K562 (cell line): Measurements from ENCODE around the gene GLP2R. TPM values are rescaled to one million over a fixed set of nuclear protein-coding genes. Genes with fewer than 3 reads are reported as not detected.

ENCODE experiments used
- ATAC-seq: fragments of 200-7000 bp; cut with Tn5 transposase; 3 replicates; pipeline ENCODE4 v1.9.1; 2020; ENCODE audit warnings: moderate library complexity
- BruUV-seq: library from RNA; stranded (reverse); fragments of 400-500 nt; replicated peaks from 2 replicates; lab custom pipeline; 2021; lab: Mats Ljungman, UMichigan
- CTCF ChIA-PET: fragments of 300-600 bp; formaldehyde crosslinking; extraction: SDS; loops from one replicate; lab custom pipeline; 2021; ENCODE audit warnings: low intra/inter-chr PET ratio; lab: Yijun Ruan, JAX
- POLR2A ChIA-PET: fragments of 300-600, 350-650 bp; sonication (Branson Sonifier 250); formaldehyde crosslinking; extraction: SDS; loops from one replicate; lab custom pipeline; 2021; ENCODE audit warnings: antibody characterized with exemption, inconsistent platforms; lab: Yijun Ruan, JAX
- DNase-seq, 4 experiments: peaks; one replicate each; pipeline versions ENCODE4 v3.0.0 to v3.0.0-alpha.2; 2011 to 2018; ENCODE audit warnings: low spot score in 3 of 4, mixed read lengths in 3 of 4; ENCODE audit errors: extremely low read depth in 1 of 4
- FAIRE-seq: peaks from 2 replicates; lab custom pipeline; 2011; peaks lifted over from hg19 to GRCh38; lab: Jason Lieb, UNC
- H2AFZ ChIP-seq: 2 replicates; pipeline ENCODE4 v1.6.0; 2011; ENCODE audit warnings: low read depth, low read length, control low read depth, inconsistent platforms
- H3K27ac ChIP-seq: fragments of 200-600 bp; 3 replicates; pipeline ENCODE4 v1.8.0; 2011; ENCODE audit warnings: low read depth, mild to moderate bottlenecking, control low read depth, inconsistent platforms, low read length, moderate library complexity, mixed read lengths; ENCODE audit errors: extremely low read depth
- H3K27me3 ChIP-seq, 2 experiments: fragments of 300-600 bp in 1 of 2; 2 replicates in 1 of 2; 3 replicates in 1 of 2; pipeline versions ENCODE4 v1.6.0 to v1.8.0; 2011; ENCODE audit warnings: inconsistent platforms in 2 of 2, low read length in 2 of 2, mild to moderate bottlenecking in 1 of 2, mixed read lengths in 1 of 2, moderate library complexity in 1 of 2; ENCODE audit not compliant: control insufficient read depth in 2 of 2, insufficient read depth in 2 of 2
- H3K36me3 ChIP-seq: fragments of 300-600 bp; 3 replicates; pipeline ENCODE4 v1.8.0; 2011; ENCODE audit warnings: mild to moderate bottlenecking, low read length, inconsistent platforms; ENCODE audit not compliant: control insufficient read depth, insufficient read depth
- H3K4me1 ChIP-seq, 2 experiments: fragments of 200-600 bp in 1 of 2; replicated peaks in 1 of 2; 2 replicates in 1 of 2; 3 replicates in 1 of 2; pipeline versions ENCODE4 v1.5.1 to v1.8.0; 2011; ENCODE audit warnings: inconsistent platforms in 2 of 2, low read length in 2 of 2, mild to moderate bottlenecking in 1 of 2, mixed read lengths in 1 of 2, moderate library complexity in 1 of 2; ENCODE audit not compliant: control insufficient read depth in 2 of 2, insufficient read depth in 2 of 2
- H3K4me2 ChIP-seq: 2 replicates; pipeline ENCODE4 v1.6.1; 2011; ENCODE audit warnings: low read length, control low read depth, inconsistent platforms, mixed read lengths; ENCODE audit not compliant: insufficient read depth
- H3K4me3 ChIP-seq: fragments of 200-600 bp; sonication (generic), shearing (Covaris generic); 2 replicates; pipeline ENCODE4 v1.5.1; 2016; ENCODE audit warnings: control low read depth, inconsistent platforms
- H3K79me2 ChIP-seq: fragments of 200-600 bp; 3 replicates; pipeline ENCODE4 v1.8.0; 2011; ENCODE audit warnings: low read length, inconsistent platforms; ENCODE audit not compliant: control insufficient read depth, insufficient read depth
- H3K9ac ChIP-seq, 2 experiments: 2 replicates each; pipeline versions ENCODE4 v1.6.0 to v1.6.1; 2011; ENCODE audit warnings: low read depth in 2 of 2, low read length in 2 of 2, control low read depth in 1 of 2, inconsistent platforms in 1 of 2, mild to moderate bottlenecking in 1 of 2, mixed read lengths in 1 of 2; ENCODE audit not compliant: insufficient read depth in 1 of 2
- H3K9me1 ChIP-seq: one replicate; pipeline ENCODE4 v1.6.0; 2011; ENCODE audit warnings: inconsistent platforms, mild to moderate bottlenecking, low read length, moderate library complexity; ENCODE audit not compliant: control insufficient read depth, insufficient read depth
- H3K9me3 ChIP-seq: replicated peaks from 2 replicates; pipeline ENCODE4 v1.5.1; 2011; ENCODE audit warnings: low read depth, low read length, inconsistent platforms; ENCODE audit not compliant: control insufficient read depth, insufficient read depth
- H4K20me1 ChIP-seq: replicated peaks from 2 replicates; pipeline ENCODE4 v1.6.1; 2011; ENCODE audit warnings: low read length, inconsistent platforms, mixed read lengths; ENCODE audit not compliant: control insufficient read depth, insufficient read depth
- CHD4 ChIP-seq: fragments of 200-600 bp; sonication (generic); IDR thresholded peaks from 3 replicates; pipeline ENCODE4 v1.6.1; 2012; ENCODE audit warnings: low read depth, mild to moderate bottlenecking, mixed read lengths, low read length, inconsistent platforms; ENCODE audit not compliant: insufficient read depth, insufficient replicate concordance, poor library complexity, severe bottlenecking
- COPS2 ChIP-seq: fragments of 450-650 bp; conservative IDR thresholded peaks from 2 replicates; pipeline ENCODE4 v1.6.1; 2016; ENCODE audit warnings: mild to moderate bottlenecking, moderate library complexity
- POLR3A ChIP-seq: IDR thresholded peaks from 2 replicates; pipeline ENCODE4 v1.6.1; 2011; ENCODE audit warnings: borderline replicate concordance, mild to moderate bottlenecking, moderate library complexity; ENCODE audit not compliant: insufficient read length, insufficient read depth; ENCODE audit errors: extremely low read depth
- SUPT5H ChIP-seq: fragments of 450-650 bp; IDR thresholded peaks from 2 replicates; pipeline ENCODE4 v1.6.1; 2016
- ZNF121 ChIP-seq: sonication (generic); formaldehyde crosslinking; conservative IDR thresholded peaks from 2 replicates; pipeline ENCODE4 v1.8.0; 2022; ENCODE audit warnings: missing genetic modification reagents
- ZNF140 ChIP-seq: fragments of 250-450 bp; sonication (Bioruptor Pico); IDR thresholded peaks from 2 replicates; pipeline ENCODE4 v1.8.0; 2021; ENCODE audit warnings: moderate library complexity, mild to moderate bottlenecking, inconsistent platforms
- ZNF165 ChIP-seq: fragments of 250-450 bp; sonication (Bioruptor Pico); IDR thresholded peaks from 2 replicates; pipeline ENCODE4 v1.4.0; 2020; ENCODE audit warnings: borderline replicate concordance
- ZNF212 ChIP-seq: fragments of 450-650 bp; formaldehyde crosslinking; IDR thresholded peaks from 2 replicates; pipeline ENCODE4 v1.4.0; 2020; ENCODE audit warnings: mild to moderate bottlenecking
- WGBS: fragments of 100-300 bp; shearing (Covaris generic); methylation state at CpG from one replicate; pipeline ENCODE4 v1.1.6; 2016; ENCODE audit warnings: low coverage, mixed read lengths; ENCODE audit not compliant: insufficient coverage; ENCODE audit errors: missing lambda C conversion rate; 5-methylcytosine and 5-hydroxymethylcytosine counted together
- in situ Hi-C: fragments of 300-500 bp; cut with MboI; formaldehyde crosslinking; loops from 4 replicates; pipeline ENCODE4 v1.15.0; 2018; ENCODE audit warnings: inconsistent platforms, mixed read lengths
- intact Hi-C: fragments of 100-400 bp; cut with micrococcal nuclease; formaldehyde crosslinking; loops from 2 replicates; pipeline ENCODE4 v1.14.2; 2022
- polyA plus RNA-seq, 8 experiments: library from polyadenylated mRNA; depleted of rRNA in 4 of 8; stranded (reverse) in 5 of 8; unstranded in 3 of 8; fragments of >200 nt; fragmentation: Nextera tagmentation in 2 of 8; fragmentation: Illumina TruSeq in 1 of 8; extraction: Ambion mirVana in 2 of 8; extraction: Trizol in 1 of 8; gene quantifications; 2 replicates each; pipeline versions ENCODE4 v1.2.1 to v1.2.3, GENCODE V29; 2011 to 2014; ENCODE audit warnings: inconsistent platforms in 1 of 8, missing spikeins in 1 of 8
- total RNA-seq, 7 experiments: library from RNA; depleted of rRNA in 6 of 7; stranded (reverse); fragments of >200 nt in 6 of 7; fragmentation: Illumina TruSeq in 2 of 7; extraction: Trizol in 2 of 7; gene quantifications; 2 replicates each; pipeline versions ENCODE4 v1.2.1 to v1.2.3, GENCODE V29; 2011 to 2021; ENCODE audit warnings: low replicate concordance in 1 of 7
- TF ChIP-seq, protein P1 (sequence below): fragments of 450-650 bp; IDR thresholded peaks from 2 replicates; pipeline ENCODE4 v1.6.1; 2016; ENCODE audit warnings: low read depth, mild to moderate bottlenecking, moderate library complexity
- TF ChIP-seq, protein P2 (sequence below): conservative IDR thresholded peaks from 2 replicates; pipeline ENCODE4 v1.6.1; 2011; ENCODE audit warnings: low read depth, mild to moderate bottlenecking, low read length; ENCODE audit not compliant: control insufficient read depth
- TF ChIP-seq, protein P3 (sequence below): sonication (generic); formaldehyde crosslinking; IDR thresholded peaks from 2 replicates; pipeline ENCODE4 v1.8.0; 2022; ENCODE audit warnings: missing genetic modification reagents, mild to moderate bottlenecking, moderate library complexity, borderline replicate concordance

Gene GLP2R
- total and polyA plus RNA-seq, 9 of the 15 experiments (the other 6 are each of a cell fraction or from before 2014, with no cell fraction given) = not detected

DNA sequence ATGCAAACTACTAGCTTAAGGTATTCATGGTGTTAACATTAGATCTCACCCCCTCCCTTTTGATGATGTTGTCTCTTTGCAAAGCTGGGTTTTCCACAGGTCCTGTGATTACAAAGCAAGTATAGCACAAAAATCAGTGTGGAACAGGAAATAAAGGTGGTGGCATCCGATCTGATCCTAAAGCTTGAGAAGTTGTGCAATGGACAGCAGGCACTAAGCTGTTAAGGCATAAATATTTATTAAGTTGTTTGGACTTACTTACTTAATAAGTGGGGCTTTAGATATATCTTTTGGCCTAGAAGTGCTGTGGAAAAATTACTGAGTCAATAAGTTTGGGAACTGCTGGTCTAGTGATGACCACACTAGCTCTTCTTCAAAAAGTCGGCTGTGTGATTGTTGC is 5.0 kb downstream of the GLP2R start:
- H3K4me1 ChIP-seq = no peaks in the 10 kb centered on the region
- 0% methylated on average over 2 of the region's 2 CpGs for WGBS
- no peaks in the 10 kb centered on the region for H3K9me3 ChIP-seq
- FAIRE-seq (no peak), DNase-seq (no peak), ATAC-seq (no peak)
- intact Hi-C loops (no loop called here), in situ Hi-C loops (no loop called here)
- no peaks in the 10 kb centered on the region for H3K79me2 ChIP-seq
- H3K27me3 ChIP-seq = no peaks in the 10 kb centered on the region; a peak in 1 of 5 replicates
- H3K9ac ChIP-seq = no peak overlapping the region
- TF ChIP-seq COPS2 (no peak), SUPT5H (no peak), POLR3A (no peak), ZNF212 (CRISPR knock-in tag) (no peak), CHD4 (no peak), ZNF121 (CRISPR knock-in tag) (no peak), ZNF165 (CRISPR knock-in tag) (no peak), ZNF140 (CRISPR knock-in tag) (no peak)
- TF ChIP-seq, protein P1, sequence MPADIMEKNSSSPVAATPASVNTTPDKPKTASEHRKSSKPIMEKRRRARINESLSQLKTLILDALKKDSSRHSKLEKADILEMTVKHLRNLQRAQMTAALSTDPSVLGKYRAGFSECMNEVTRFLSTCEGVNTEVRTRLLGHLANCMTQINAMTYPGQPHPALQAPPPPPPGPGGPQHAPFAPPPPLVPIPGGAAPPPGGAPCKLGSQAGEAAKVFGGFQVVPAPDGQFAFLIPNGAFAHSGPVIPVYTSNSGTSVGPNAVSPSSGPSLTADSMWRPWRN = no peak
- TF ChIP-seq, protein P2, sequence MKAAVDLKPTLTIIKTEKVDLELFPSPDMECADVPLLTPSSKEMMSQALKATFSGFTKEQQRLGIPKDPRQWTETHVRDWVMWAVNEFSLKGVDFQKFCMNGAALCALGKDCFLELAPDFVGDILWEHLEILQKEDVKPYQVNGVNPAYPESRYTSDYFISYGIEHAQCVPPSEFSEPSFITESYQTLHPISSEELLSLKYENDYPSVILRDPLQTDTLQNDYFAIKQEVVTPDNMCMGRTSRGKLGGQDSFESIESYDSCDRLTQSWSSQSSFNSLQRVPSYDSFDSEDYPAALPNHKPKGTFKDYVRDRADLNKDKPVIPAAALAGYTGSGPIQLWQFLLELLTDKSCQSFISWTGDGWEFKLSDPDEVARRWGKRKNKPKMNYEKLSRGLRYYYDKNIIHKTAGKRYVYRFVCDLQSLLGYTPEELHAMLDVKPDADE = no peak
- TF ChIP-seq, protein P3, sequence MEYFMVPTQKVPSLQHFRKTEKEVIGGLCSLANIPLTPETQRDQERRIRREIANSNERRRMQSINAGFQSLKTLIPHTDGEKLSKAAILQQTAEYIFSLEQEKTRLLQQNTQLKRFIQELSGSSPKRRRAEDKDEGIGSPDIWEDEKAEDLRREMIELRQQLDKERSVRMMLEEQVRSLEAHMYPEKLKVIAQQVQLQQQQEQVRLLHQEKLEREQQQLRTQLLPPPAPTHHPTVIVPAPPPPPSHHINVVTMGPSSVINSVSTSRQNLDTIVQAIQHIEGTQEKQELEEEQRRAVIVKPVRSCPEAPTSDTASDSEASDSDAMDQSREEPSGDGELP = no peak
- H2AFZ ChIP-seq = no peak overlapping the region
- H3K9me1 ChIP-seq = no peaks in the 10 kb centered on the region
- no peaks in the 10 kb centered on the region for H4K20me1 ChIP-seq
- no peak overlapping the region for H3K27ac ChIP-seq
- CTCF ChIA-PET = no interaction called here
- H3K4me3 ChIP-seq = no peak overlapping the region
- POLR2A ChIA-PET = no interaction called here
- no peaks in the 10 kb centered on the region for H3K36me3 ChIP-seq
- BruUV-seq = no TSS peak
- H3K4me2 ChIP-seq = no peak overlapping the region
